H1 (cell line): ENCODE results near the gene BTG3. TPM values are rescaled to one million over a fixed set of nuclear protein-coding genes. Genes with fewer than 3 reads are reported as not detected.

Experiments
- BRCA1 ChIP-seq: IDR thresholded peaks from 2 replicates; pipeline ENCODE4 v1.6.1; 2012; ENCODE audit warnings: low read depth, low read length, improper control_type of control experiment
- CREB1 ChIP-seq: IDR thresholded peaks from 2 replicates; pipeline ENCODE4 v1.6.1; 2012; ENCODE audit warnings: inconsistent platforms
- GABPA ChIP-seq: IDR thresholded peaks from 2 replicates; pipeline ENCODE4 v1.6.1; 2011; ENCODE audit warnings: mild to moderate bottlenecking, low read length, moderate library complexity, borderline replicate concordance; ENCODE audit not compliant: insufficient read depth
- RFX5 ChIP-seq: IDR thresholded peaks from 2 replicates; pipeline ENCODE4 v1.6.1; 2011; ENCODE audit warnings: low read depth, low read length, improper control_type of control experiment, borderline replicate concordance
- SP2 ChIP-seq: IDR thresholded peaks from 2 replicates; pipeline ENCODE4 v1.6.1; 2012; ENCODE audit warnings: mild to moderate bottlenecking, low read length, inconsistent platforms
- polyA plus RNA-seq, 7 experiments: library from polyadenylated mRNA; depleted of rRNA in 3 of 7; stranded (reverse) in 5 of 7; unstranded in 2 of 7; fragments of >200 nt in 5 of 7; fragments of 200-250 nt in 2 of 7; gene quantifications; 1 replicate in 5 of 7; 2 replicates in 1 of 7; 4 replicates in 1 of 7; pipeline versions ENCODE4 v1.2.1 to v1.2.3, GENCODE V29; 2011 to 2013; ENCODE audit warnings: missing spikeins in 2 of 7, mixed read lengths in 2 of 7
- total RNA-seq: library from RNA; stranded (reverse); fragmentation: NEBNext Ultra II Directional; extraction: Animal tissue kit (Norgen Biotek cat#: 25700); gene quantifications from 2 replicates; pipeline ENCODE4 v1.2.1, GENCODE V29; 2021

BTG3 gene
- total and polyA plus RNA-seq, 2 of the 8 experiments (the other 6 are each of a cell fraction or from before 2014, with no cell fraction given): 13.6 to 25.9 TPM

DNA sequence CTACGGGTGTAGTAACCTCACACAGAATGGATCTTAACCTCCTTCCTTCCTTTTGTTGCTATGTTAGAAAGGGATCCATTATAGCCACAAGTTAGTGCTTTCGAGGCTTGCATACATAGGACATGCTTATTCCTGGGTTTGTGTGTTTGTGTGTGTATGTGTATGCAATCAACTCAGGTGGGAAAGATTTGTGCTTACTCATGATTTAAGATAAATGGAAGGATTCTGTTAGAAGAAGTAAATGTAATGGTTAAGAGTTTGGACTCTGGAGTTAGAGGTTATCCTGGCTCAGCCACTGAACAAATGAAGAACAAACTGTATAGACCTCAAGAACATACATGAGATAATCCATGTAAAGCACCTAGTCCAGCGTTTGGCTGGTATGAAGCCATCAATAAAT, 28.8 kb downstream of the BTG3 start (continued):
- TF ChIP-seq RFX5 (no peak), CREB1 (no peak), BRCA1 (no peak), GABPA (no peak), SP2 (no peak)
